Measurements from ENCODE around the gene PPOX. TPM values are rescaled to one million over a fixed set of nuclear protein-coding genes. Genes with fewer than 3 reads are reported as not detected.

The PPOX gene
- polyA plus RNA-seq, 3 donors: 31.9 to 38.8 (median 35.0) TPM

DNA sequence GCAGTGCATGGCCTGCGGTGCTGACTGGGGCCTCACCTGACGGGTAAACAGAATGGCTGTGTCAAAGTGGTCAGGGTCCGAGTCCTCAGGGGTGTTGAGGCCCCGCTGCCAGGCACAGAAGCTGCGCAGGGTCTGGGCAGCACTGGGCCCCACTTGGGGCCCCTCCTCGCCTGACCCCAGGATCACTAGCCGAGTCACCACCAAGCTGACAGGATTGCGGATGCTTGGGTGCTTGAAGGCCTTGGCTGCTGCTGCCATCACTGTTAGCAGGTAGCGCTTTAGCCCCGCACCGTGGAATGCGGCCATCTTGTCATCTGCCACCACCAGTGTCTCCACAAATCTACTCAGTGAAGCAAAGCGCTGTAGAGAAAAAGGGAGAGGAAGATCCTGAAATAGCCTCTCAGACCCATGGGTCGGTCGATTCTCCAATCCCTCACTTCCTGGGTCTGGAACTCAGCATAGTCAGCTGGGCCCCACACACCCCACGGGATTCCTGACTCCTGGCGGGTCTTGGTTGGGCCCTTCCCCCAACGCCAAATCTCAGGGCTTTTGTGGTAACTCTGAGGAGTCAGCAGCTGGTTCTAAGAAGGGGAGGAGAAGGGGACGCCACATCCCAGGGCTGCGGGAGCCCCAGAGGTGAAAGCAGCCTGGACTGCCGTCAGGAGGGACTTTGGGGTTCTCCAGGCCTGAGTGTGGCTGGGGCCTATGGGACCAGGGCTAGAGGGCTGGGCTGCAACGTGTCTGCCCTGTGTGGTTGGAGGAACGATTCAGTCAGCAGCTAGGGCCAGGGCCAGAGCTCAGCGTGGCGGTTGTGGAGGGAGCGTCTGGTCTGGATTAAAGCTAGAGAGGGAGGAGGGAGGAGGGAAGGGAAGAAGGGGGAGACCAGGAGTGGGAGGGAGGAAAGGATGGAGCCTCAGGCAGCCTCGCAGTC, 30.6 kb downstream of the PPOX start:
- DNase-seq (ENCODE audit: low read depth in 3 of 3, low spot score in 2 of 3): no peak

GRCh38 chr1:161197560-161198193, 31.5 kb downstream of the PPOX start:
- no peak for DNase-seq (ENCODE audit: low read depth in 3 of 3, low spot score in 2 of 3)

DNA sequence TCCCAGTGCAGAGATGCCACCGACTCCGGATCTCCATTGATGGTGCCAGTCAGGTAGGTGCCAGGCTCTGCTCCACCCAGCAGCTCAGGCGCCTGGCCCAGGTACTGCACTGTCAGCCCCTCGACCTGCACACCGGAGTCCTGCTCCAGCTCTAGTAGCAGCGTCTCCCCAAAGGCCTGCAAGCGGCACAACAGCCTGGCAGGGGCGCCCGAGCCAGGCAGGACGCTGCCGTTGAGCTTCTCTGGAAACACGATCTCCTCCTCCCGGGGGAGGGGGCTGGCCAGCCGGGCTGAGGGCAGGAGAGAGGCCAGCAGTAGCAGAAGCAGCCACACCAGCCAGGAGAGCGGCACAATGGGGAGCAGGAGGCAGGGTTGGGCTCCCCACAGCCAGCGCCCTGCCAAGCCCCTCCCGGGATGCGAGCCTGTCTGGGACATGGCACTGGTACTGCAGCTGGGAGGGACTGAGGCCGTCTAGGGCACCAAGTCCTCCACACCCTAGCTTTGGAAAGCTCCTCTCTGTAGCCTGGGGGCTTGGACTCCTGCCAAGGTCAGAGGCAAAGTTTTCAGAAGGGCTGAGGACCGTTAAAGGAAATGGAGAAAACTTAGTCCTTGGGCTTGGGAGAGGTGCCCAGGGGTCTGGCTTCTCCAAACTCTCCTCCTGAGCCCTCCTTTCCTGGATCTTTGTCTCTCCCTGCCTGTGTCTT, 32.1 kb downstream of the PPOX start:
- no peak for DNase-seq (ENCODE audit: low read depth in 3 of 3, low spot score in 2 of 3)

GRCh38 chr1:161198897-161199431, 32.7 kb downstream of the PPOX start, which contains the start of gene ADAMTS4:
ADAMTS4 (minus strand) TSS chr1:161199054; CDS start chr1:161198627, 427 bp downstream.
- no peak for DNase-seq (ENCODE audit: low read depth in 3 of 3, low spot score in 2 of 3)

DNA sequence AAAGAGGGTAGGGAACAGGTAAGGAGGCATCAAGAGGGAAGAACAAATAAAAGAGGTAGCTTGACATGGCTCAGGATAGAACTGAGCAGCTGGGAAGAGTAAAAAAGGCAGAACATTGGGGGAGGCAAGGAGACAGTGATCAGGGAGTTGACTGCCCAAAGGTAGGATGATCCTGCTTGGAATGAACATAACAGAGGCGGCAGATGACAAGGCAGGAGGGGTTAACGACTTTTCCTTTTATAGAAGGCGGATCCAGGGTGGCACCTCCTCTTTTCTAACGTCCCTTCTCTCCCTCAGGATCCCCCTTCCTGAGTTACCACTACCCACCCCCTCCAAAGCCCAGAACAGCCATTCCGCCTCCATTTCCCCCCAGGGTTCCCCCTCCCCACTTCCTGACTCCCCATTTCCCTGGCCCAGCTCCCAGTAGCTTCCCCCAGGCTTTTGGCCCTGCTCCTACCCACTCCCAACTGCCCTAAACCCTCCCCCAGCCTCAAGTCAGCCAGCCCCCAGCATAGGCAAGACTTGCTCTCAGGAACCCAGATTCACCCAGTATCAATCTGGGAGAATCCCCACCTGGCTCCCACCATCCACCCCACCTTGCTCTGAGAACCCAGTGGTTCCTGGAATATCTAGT, 33.4 kb downstream of the PPOX start:
- no peak for DNase-seq (ENCODE audit: low read depth in 3 of 3, low spot score in 2 of 3)

DNA sequence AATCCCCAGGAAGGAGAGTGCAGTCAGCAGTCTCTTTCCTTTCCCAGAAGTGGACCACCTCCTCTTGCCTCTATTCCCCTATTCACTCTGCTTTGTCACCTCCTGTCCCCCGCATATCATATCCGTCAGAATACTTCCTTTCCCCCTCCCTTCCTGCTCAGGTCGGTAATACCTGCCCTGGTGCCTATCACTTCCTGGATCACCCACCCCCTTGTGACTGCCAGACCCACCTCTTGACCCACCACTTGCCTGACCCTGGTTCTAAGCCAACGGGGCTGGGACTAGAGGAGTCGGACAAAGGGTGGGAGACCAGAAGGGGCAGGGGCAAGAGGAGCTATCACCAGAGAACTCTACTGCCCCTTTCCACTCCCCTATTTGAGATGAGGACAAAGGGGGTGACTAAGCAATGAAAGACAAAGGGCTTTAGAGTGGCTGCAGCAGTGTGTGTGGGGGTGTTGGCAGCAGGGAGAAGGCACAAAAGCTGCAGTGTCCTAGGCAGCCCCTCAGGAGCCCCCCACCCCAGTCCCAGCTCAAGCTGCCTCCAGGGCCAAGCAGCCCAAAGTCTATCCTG, 34.3 kb downstream of the PPOX start:
- no peak for DNase-seq (ENCODE audit: low read depth in 3 of 3, low spot score in 2 of 3)

GRCh38 chr1:161200992-161201835, 35.0 kb downstream of the PPOX start:
- DNase-seq (ENCODE audit: low read depth in 3 of 3, low spot score in 2 of 3): no peak

DNA sequence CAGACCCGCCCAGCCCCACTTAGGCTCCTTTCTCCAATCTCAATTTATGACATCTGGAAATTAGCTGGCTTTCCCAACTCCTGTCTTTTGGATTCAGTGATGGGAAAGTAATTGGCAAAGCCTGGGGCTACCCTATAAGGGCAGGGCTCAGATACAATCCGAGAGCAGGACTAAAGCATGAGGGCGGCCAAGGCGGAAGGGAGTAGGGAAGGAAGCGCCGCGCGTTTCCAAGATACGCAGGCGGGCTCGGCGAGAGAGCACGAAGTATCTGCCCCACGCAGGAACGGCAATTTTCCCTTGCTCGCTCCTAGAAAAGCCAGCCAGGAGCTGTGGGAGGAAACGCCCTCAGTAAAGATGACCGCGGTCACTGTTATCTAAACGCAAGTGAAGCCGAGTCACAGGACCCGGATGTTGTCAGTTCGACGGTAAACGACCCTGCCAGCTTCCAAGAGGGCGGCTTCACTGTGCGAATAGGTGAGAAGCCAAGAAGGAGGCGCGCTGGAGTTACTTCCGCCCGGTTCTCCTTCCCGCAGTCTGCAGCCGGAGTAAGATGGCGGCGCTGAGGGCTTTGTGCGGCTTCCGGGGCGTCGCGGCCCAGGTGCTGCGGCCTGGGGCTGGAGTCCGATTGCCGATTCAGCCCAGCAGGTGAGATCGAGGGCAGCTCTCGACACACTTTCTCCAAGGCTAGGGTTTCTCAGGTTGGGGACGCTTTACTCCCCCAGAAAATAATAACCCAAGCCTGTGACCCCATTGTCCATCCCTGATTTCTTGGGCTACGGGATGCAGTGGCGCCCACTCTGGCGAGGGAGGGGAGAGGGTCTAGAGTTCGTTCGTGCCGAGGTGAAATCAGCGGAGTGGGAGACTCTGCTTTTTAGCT, 35.8 kb downstream of the PPOX start, which contains the start of gene NDUFS2:
Gene NDUFS2 (plus strand): TSS at position 532 of the 877 bp plus-strand sequence. CDS start 19 bp downstream, at position 551.
- peak; percentile 95 to 98 (median 97) for DNase-seq (ENCODE audit: low read depth in 3 of 3, low spot score in 2 of 3)

DNA sequence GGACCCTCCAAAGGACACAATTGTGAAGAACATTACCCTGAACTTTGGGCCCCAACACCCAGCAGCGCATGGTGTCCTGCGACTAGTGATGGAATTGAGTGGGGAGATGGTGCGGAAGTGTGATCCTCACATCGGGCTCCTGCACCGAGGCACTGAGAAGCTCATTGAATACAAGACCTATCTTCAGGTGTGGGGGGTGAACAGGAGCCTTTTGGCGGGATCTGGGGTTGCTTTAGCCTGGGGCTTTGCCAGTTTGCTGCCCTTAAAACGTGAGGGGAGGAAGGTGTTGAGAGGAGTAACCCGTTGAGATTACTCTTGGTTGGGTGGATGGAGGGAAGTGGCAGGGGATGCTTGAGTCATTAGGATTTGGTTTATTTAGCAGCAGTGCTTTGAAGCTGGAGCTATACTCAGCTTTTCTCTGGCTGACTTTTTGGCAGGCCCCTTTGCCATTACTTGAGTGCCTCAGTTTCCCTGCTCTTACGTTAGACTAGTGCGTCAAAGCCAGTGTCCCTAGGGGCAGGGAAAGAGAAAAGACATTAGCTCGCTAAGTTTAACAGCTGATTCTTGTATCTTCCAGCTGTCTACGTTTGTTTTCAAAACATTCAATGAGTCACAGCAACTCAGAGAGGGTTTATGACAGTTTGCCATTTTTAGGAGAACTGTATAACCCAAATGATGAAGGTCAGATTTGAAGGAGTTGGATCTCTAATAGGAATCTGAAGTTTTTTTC, 40.4 kb downstream of the PPOX start:
- DNase-seq (ENCODE audit: low read depth in 3 of 3, low spot score in 2 of 3): no peak

- no peak for DNase-seq (ENCODE audit: low read depth in 3 of 3, low spot score in 2 of 3)
Observed at GRCh38 chr1:161207173-161207572, 40.9 kb downstream of the PPOX start.

DNA sequence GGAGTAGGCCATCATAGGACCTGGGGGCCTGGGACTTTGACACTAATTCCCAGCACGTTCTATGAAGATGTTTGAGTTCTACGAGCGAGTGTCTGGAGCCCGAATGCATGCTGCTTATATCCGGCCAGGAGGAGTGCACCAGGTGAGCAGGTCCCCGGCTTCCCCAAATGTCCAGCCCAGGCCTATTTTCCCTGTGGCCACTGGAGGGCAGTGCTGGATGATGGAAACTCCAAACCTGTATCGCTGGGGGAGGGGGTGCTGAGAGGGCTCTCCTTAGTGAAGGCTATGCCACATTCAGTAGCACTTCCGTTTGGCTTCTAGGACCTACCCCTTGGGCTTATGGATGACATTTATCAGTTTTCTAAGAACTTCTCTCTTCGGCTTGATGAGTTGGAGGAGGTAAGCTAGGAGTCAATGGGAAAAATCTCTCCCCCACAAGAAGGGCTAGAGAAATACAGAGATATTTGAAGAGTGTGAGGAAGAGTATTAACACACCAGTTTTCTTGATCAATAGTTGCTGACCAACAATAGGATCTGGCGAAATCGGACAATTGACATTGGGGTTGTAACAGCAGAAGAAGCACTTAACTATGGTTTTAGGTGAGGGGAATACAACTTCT, 43.7 kb downstream of the PPOX start:
- no peak for DNase-seq (ENCODE audit: low read depth in 3 of 3, low spot score in 2 of 3)

DNA sequence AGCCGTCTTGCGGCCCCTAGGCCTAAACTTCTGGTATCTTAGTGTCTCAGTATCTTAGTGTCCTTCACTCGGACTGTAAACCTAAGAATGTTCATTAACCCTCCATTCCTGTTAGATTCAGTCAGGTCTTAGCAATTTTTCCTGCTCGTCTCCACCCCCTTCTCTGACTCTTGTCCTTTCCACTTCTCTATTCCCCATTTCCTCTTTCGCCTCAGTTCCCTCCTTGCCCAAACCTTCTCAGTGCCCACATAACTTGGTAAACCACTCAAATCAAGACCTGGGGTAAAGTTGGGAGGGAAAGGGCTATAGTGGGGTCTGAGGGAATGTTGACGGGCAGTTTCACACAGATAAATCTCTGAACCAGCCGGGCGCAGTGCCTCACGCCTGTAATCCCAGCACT, 48.1 kb downstream of the PPOX start:
- no peak for DNase-seq (ENCODE audit: low read depth in 3 of 3, low spot score in 2 of 3)

DNA sequence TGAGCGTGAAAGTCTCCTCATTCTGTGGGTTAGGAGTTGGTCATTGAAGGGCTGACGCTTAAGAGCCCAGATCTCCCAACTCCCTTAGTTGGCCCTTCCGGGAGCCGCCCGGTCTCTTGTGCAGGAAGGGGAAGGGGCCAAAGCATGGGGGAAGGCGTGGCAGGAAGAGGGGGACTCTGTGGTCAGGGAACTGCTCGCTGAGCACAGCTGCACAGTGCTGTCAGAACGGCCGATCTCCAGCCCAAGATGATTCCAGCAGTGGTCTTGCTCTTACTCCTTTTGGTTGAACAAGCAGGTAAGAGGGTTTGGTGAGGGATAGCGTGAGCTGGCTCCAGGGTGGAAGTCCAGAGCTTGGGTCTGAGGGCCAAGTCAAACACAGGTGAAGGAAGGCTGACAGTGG, 48.9 kb downstream of the PPOX start, which contains the start of gene FCER1G:
Gene FCER1G (plus strand): TSS at position 220 of the 400 bp plus-strand sequence. CDS start 27 bp downstream, at position 247.
- DNase-seq (ENCODE audit: low read depth in 3 of 3, low spot score in 2 of 3): no peak

DNA sequence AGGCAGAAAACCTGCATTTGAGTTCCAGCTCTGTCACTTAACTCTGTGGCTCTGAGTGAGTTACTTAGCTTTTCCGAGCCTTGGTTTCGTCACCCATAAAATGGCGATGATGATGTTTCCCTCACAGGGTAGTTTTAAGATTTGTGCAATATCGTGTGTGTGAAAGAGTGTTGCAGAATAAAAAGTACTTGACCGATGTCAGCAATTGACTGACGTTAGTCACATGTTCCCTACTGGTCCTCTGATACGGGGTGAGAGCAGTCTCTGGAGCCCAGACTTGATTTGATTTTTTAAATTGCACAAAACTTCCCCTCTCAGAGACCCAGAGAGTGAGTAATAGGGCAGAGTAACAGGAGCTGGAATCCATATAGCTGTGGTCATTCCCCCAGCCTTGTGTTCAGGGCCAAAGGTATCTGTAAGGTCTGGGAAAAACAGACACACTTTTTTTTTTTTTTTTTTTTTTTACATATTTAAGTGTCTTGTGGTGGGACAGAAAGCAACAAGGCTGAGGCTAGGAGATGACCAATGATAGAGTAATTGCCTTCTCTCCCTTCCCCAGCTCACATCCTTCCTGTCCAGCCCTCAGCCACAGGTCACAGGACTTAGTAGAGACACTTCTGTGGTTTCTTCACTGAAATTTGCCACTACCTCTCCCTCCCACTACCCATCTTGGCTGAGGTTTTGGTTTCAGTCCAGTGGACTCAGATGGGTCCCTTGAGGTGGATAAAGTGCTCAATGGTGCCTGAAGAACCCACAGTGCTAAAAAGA, 50.9 kb downstream of the PPOX start:
- no peak for DNase-seq (ENCODE audit: low read depth in 3 of 3, low spot score in 2 of 3)

GRCh38 chr1:161217831-161218230, 51.6 kb downstream of the PPOX start:
- no peak for DNase-seq (ENCODE audit: low read depth in 3 of 3, low spot score in 2 of 3)
